Measurements from ENCODE around the gene E2F7. TPM values are rescaled to one million over a fixed set of nuclear protein-coding genes. Genes with fewer than 3 reads are reported as not detected.

The E2F7 gene
- total and polyA plus RNA-seq, 2 donors (not counting 3 experiments of a cell fraction or from before 2014, with no cell fraction given): 4.7 to 19.8 TPM

GRCh38 chr12:76998386-76998785 lies 67.0 kb downstream of the E2F7 start:
- H3K36me3 ChIP-seq (ENCODE audit: control insufficient read depth in 2 of 2, extremely low read depth in 1 of 2, insufficient read depth in 2 of 2, low read length in 2 of 2): no peaks in the 10 kb centered on the region
- H3K9me1 ChIP-seq (replicated peaks; ENCODE audit: control insufficient read depth, extremely low read depth, insufficient read depth, low read length): no peaks in the 10 kb centered on the region
- no peaks in the 10 kb centered on the region for H3K79me2 ChIP-seq (ENCODE audit: control insufficient read depth, insufficient read depth, low read length)
- H2AFZ ChIP-seq (ENCODE audit: low read depth, low read length): no peak overlapping the region
- no peak overlapping the region for H3K27ac ChIP-seq (ENCODE audit: insufficient read depth, low read depth, low read length)
- H3K9me3 ChIP-seq (replicated peaks; ENCODE audit: control insufficient read depth, insufficient read depth, low read length): no peaks in the 10 kb centered on the region
- CTCF ChIA-PET: interaction anchor here (5.7 kb wide), 1 partner anchor 12 kb away, joined by 38 read pairs; no protein-coding TSS in a partner anchor
- H3K4me1 ChIP-seq (ENCODE audit: control insufficient read depth, extremely low read depth, insufficient read depth, low read length): no peaks in the 10 kb centered on the region
- H3K27me3 ChIP-seq (ENCODE audit: control insufficient read depth in 2 of 2, insufficient read depth in 2 of 2, low read length in 2 of 2): peaks cover 0 to 17% of the 10 kb centered on the region in 2 experiments
- H3K4me3 ChIP-seq (replicated peaks in 1 of 3; ENCODE audit: insufficient read depth in 1 of 3, low read depth in 1 of 3, low read length in 3 of 3): no peak overlapping the region
- no peak for TF ChIP-seq EZH2 (IDR thresholded peaks at IDR 0.05; ENCODE audit: borderline replicate concordance, low read depth, low read length, severe bottlenecking)
- no peak for TF ChIP-seq MYC (IDR thresholded peaks at IDR 0.05; ENCODE audit: low read depth, low read length)
- no peak for TF ChIP-seq CTCF (IDR thresholded peaks at IDR 0.05; ENCODE audit: extremely low read depth in 1 of 2, insufficient read depth in 1 of 2, low read depth in 1 of 2, low read length in 2 of 2)
- no peak for TF ChIP-seq GATA2 (IDR thresholded peaks at IDR 0.05; ENCODE audit: insufficient read depth, insufficient read length, low read depth, low read length)
- TF ChIP-seq POLR2A (IDR thresholded peaks at IDR 0.05; ENCODE audit: low read depth, low read length): no peak
- no peak for TF ChIP-seq FOS (IDR thresholded peaks at IDR 0.05; ENCODE audit: borderline replicate concordance, insufficient read depth, low read length)
- no peak for TF ChIP-seq JUN (IDR thresholded peaks at IDR 0.05; ENCODE audit: borderline replicate concordance, insufficient read depth, insufficient read length, low read depth)
- TF ChIP-seq MAX (IDR thresholded peaks at IDR 0.05; ENCODE audit: insufficient read depth, insufficient read length): no peak
- TF ChIP-seq POLR2AphosphoS5 (IDR thresholded peaks at IDR 0.05; ENCODE audit: insufficient read depth, low read depth, low read length): no peak
- dilution Hi-C loops (cut with MboI; ENCODE audit: extremely low pct_ligation_motif_present, low sequenced_read_pairs) (no loop called here), intact Hi-C loops (cut with micrococcal nuclease) (no loop called here)
- no peak overlapping the region for H3K4me2 ChIP-seq (ENCODE audit: insufficient read depth, low read length)
- no peaks in the 10 kb centered on the region for H4K20me1 ChIP-seq (replicated peaks; ENCODE audit: control insufficient read depth, extremely low read depth, insufficient read depth, low read length)
- DNase-seq (ENCODE audit: low read depth, low spot score) (no peak), FAIRE-seq (no peak)
- no peak overlapping the region for H3K9ac ChIP-seq (replicated peaks; ENCODE audit: extremely low read depth, insufficient read depth, low read length)
- BruUV-seq (replicated peaks): no TSS peak
- POLR2A ChIA-PET: no interaction called here
